ENCODE data around the gene NRSN1.

The NRSN1 gene

DNA sequence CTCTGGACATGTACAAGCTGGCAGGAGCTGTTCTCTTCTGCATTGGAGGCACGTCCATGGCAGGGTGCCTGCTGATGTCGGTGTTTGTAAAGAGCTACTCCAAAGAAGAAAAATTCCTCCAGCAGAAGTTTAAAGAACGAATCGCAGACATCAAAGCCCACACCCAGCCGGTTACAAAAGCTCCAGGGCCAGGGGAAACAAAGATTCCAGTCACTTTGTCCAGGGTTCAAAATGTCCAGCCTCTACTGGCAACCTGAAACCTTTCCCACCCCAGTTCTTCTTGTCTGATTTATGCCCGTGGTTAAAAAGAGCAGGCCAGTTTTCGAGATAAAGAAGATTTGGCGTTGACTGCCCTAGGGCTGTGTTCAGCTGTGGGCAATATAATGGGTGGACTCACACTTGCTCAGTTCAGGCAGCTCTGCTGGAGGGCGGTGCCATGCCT lies 19.7 kb downstream of the NRSN1 start:
- DNase-seq, result no peak

DNA sequence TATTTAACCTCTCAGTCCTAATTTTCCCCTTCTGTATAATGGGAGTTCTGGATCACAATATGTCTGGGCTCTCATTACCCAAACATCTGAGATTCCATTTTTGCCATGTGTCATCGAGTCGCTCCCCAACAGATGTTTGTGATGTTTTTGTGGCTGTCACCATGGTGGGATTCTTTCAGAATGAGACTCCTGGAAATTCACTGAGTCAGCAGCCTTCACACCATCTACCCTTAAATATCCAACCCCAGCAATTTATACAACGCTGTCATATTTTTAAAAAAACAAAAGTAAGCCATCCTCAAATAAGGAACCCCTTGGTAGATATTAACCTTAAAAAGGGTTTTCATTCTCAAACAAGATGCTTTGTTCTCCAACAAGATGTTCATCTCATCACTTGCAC lies 20.9 kb downstream of the NRSN1 start:
- DNase-seq, result no peak

DNA sequence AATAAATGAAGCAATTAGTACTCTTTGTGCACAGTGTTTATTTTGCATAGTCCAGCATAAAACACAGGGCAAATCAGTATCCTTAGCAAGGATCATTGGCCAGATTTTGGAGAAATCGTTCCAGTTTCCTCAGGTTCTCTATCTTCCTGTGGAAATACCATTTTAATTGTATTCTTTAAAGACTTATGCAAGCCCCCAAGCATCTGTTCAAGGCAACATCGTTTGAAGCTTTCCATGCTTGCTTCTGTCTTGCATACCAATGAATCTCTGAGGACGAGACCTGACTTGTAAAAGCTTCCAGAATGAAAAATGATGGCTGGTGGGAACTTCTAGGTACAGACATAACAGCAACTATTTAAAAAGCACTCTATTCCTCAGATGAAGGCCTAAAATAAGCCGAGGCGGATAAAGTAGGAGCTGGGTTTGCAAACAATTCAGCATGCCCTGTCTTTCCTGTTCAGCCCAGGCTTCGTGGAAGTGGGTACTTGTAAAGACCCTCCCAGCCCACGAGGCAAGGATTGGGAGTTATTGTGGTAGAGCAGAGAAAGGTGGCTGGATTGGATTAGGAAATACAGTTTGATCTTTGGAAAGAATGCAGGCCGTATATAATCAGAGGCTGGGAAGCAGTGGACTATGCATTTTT lies 21.6 kb downstream of the NRSN1 start:
- no peak for DNase-seq

GRCh38 chr6:24148154-24148570 lies 22.1 kb downstream of the NRSN1 start:
- no peak for DNase-seq

DNA sequence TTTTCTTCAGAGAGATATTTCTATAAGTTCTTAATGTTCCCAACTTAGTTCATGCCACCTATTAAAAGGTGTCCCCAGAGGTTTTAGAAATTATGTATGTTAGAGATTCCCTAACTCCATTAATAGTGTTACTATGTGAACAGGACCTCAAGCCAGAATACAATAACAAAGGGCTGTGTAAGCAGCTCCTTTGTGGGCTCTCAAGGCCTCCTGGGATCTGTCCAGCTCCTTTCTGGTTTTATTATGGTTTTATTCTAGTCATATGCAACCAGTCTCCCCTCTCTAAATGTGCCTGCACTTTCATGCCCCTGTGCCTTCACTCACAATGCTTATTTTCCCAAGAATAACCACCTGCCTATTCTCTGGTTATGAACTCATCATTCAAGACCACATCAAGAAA lies 22.7 kb downstream of the NRSN1 start:
- DNase-seq, result no peak

- DNase-seq, result no peak
These were observed 23.3 kb downstream of the NRSN1 start for GRCh38 chr6:24149296-24149695.

- DNase-seq, result no peak
These were observed 23.8 kb downstream of the NRSN1 start for GRCh38 chr6:24149836-24150235.

GRCh38 chr6:24152014-24152413 lies 26.0 kb downstream of the NRSN1 start:
- DNase-seq, result no peak

GRCh38 chr6:24154121-24154520 lies 28.1 kb downstream of the NRSN1 start:
- no peak for DNase-seq

DNA sequence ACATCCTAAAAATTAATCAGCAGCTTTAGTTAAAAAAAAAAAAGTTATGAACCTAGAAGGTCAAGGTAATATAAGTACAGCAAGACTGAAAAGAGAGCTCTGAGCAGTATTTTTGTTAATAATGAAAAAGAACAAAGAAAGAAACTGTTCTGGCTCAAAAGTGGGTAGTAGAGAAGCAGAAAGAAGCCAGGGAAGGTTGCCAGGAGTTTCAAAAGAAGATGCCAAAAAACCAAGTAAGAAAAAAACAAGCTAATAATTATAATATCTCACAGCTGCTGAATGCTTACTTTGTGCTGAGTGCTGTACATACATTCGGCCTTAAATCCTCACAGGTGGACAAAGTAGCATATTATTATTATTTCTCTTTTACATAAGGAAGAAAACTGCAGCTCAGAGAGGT lies 31.9 kb downstream of the NRSN1 start:
- DNase-seq, result no peak

- no peak for DNase-seq
These were observed 57.6 kb downstream of the NRSN1 start for GRCh38 chr6:24183584-24183983.

DNA sequence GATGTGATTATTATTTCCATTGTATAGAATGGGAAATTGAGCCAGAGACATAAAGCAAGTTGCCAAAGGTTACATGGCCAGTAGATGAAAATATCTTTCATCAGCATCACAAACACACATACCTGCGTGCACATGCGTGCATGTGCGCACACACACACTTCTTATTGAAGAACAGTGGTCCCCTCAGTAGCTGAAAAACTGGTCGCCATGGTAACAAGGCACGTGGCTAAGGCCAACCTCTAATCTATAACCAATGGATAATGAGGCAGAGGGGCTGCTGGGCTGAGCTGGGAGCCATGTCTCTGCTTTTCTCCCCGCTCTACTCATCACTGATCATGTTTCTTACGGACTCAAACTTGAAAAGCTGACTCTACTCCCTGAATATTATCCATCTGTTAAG lies 60.3 kb downstream of the NRSN1 start:
- DNase-seq, result no peak

DNA sequence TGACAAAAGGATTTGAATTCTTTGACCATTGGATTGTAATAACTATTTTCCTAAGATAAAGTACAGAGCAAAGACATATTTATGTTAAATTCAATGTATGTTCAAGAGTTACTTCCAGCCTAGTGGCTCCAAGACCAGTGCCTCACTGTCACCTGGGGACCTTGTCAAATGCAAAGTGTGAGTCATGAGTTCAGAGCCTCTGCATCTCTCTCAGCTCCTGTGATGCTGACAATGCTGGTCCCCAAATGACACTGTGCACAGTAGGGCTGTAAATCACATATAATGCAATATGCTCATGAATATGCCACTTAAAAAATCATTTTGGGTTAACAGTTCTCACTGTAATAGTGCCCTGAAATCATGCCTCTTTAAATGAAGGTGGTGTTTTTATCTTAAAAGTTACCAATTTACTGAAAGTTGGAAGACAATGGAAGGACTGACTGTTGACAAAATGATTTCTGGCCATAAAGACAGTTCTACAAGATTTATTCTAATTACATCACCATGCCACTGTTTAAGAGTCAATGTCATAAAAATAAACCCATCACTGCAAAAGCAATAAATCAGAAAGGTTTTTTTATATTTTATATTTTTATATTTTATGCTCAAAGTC lies 62.1 kb downstream of the NRSN1 start:
- DNase-seq, result no peak

DNA sequence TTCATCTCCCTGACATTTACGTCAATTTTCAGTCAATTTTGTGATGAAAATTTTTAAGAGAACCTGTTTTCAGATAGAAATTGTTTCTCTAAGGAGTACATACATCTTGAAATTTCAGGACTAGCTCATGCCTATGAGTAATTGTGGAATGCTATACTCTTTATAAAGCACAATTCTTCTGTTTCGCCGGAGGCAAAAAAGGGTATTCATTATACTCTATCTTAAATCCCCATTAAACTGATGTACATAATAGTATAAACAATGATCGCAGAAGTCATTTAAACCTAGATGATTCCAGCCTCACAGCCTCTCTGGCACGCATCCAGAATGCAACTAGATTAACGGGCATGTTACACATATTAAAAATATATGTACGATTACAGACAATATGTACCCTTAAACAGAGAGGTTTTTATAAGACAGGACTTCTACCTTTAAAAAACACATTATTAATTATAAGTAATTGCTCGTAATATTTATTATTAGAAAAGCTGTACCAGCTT lies 62.6 kb downstream of the NRSN1 start:
- peak; percentile 49 to 57 for DNase-seq

DNA sequence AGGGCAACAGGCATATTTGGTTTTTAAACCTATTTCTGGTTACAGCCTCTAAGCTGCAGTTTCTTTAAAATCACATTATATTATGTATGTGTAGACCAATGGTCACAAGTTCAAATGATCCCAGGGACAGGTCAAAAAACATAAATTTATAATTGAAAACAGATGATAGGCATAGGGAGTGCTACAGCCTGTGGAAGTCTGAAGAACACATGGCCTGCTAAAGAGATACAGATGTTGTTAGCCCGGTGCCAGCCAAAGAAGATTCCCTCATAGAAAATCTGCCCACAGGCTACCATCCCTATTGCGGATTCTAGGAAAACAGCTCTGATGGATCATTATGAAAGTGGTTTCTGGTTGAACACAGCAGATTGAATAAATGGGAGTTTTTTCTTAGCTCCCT lies 65.3 kb downstream of the NRSN1 start:
- DNase-seq, result no peak

DNA sequence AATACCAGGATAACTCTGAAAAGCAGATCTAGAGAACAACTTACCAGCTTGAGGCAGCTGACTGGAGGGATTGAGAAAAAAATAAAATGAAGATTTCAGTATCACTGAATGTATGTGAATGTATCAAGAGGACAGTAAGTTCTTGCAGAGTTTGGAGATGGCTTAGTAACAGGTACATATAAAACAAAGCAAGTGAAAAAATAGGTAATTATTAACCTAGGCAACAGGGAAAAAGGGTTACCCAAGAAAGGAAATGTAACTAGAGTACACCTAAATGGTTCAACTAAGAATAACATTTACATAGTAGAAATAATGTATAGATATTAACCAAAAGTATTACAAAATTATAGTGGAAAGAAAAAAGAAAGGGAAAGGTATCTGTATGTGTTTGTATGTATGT lies 67.3 kb downstream of the NRSN1 start:
- no peak for DNase-seq

DNA sequence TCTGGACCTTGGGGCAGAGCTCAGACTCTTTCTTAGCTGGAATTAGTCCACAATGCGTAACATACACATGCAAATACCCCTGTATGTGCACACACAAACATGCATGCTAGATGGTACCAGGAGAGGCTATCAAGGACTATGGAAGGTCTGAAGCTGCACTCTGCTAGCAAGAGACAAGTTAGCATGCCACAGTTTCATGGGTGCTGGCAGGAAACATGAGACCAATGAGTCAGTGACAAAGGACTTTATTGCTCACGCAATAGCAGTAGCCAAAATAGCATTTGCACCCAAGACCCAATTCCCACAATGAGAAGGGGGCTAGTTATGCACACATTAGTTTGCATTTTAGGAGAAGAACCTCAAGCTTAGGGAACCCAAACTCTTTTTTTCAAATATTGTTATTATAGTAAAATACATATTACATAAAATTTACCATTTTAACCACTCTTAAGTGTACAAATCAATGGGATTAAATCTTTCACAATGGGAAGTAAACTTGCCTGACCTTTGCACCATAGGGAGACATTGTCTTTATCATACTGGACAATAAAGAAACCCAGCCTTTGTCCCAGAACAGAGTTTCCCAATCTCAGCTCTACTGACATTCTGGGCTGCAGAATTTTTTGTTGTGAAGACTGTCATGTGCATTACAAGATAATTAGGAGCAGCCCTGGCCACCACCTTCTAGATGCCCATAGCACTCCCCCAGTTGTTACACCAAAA lies 69.1 kb downstream of the NRSN1 start:
- peak in 1 of 2 experiments; percentile 12 for DNase-seq

DNA sequence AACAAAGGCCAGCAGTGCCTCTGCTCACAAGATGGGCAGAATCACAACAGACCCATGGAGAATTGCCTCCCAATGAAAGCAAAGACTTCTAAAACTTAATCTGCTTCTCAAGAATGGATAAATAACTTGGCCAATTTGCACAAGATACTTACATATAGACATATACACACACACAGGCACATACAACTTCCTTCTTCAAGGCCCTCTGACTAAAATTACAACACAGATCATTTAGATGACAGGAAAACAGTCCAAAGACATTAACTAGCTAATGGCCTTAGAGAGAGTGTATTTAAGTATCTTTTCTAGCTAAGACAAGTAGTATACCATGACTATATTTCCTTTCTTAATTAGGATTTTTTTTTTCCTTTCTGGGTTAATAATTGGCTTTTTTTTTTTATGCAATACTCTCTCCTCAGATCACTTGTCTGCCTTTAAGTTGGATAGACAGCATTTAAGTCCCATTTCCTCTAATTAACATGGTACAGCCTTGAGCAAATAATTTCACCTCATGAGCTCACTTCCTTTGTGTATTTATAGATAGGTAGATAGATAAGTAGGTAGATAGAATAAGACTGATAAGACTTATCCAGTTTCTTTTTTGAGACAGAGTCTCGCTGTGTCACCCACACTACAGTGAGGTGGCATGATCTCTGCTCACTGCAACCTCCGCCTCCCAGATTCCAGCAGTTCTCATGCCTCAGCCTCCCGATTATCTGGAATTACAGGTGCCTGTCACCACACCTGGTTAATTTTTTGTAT lies 70.0 kb downstream of the NRSN1 start:
- DNase-seq, result no peak
